Measurements from ENCODE around the gene PLEKHG5.

The PLEKHG5 gene

DNA sequence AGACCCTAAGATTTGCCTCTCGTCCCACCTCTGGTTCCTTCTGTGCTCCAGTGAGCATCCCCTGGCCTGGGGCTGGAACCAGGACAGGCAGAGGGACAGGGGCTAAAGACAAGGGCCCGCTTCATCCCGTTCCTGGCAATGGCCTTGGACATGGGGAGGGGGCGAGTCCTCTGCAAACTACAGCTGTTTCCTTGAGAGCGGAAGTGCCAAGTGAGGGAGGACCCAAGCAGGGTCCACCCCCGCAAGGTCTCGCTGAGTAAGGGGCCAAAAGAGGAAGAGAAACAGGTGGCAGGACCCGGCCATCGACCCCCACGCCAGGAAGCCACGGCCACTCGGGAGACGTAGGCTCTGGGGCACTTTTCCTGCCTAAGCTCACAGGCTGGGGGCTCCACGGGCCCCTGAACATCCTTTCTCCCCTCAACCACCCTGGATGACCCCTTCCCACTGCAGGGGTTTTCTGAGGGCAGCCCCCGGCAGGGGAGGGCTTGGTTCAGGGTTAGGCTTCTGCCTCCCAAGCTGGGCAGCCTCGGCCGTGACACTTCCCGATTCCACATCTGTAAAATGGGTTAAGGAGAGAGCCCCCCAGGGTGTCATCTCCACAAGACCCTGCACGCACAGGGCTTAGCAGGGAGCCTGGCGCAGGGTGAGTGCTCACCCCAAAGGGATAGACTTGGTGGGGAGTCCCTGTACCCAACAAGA, 17.9 kb upstream of the PLEKHG5 start:
- FAIRE-seq, result no peak

GRCh38 chr1:6508816-6509189, 17.3 kb upstream of the PLEKHG5 start:
- no peak for FAIRE-seq

- no peak for FAIRE-seq
Observed at GRCh38 chr1:6508154-6508815, 16.8 kb upstream of the PLEKHG5 start.

DNA sequence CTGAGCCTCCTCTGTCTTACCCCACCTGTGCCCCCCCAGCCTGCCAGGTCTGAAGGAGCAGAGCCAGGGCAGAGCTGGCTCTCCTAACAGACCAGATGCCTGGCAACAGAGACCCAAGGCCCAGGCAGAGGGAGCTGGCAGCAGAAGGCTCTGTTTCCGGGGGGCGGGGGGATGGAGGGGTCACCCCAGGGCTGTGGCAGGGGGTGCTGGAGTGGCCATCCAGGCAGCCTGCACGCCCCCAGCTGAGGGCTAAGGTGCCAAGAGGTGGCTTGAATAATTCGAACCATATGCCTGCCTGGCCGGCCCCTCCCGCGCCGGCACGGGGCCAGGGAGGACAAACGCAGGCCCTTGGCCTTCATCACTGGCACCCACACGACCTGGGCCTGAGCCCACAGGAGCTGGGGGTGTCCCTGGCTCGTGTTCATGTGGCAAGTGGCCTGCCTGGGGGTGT, 16.0 kb upstream of the PLEKHG5 start:
- no peak for FAIRE-seq

DNA sequence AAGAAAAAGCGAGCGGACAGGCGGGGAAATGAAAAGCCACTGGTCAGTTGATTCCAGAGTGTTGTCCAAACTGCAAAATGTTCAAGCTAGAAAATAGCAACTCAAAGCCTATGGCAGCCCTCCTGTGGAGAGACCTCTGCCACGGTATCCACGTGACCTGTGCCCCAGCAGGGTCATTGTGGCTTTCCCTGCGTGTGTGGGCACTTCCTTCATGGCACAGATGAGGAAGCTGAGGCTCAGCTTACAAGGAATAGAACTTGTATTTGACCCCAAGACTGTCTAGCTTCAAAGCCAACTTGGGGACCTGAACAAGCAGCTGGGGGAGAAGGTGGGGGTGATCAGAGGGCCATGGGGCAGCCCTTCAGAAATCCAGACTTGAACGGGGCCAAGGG, 15.6 kb upstream of the PLEKHG5 start:
- FAIRE-seq, result no peak

DNA sequence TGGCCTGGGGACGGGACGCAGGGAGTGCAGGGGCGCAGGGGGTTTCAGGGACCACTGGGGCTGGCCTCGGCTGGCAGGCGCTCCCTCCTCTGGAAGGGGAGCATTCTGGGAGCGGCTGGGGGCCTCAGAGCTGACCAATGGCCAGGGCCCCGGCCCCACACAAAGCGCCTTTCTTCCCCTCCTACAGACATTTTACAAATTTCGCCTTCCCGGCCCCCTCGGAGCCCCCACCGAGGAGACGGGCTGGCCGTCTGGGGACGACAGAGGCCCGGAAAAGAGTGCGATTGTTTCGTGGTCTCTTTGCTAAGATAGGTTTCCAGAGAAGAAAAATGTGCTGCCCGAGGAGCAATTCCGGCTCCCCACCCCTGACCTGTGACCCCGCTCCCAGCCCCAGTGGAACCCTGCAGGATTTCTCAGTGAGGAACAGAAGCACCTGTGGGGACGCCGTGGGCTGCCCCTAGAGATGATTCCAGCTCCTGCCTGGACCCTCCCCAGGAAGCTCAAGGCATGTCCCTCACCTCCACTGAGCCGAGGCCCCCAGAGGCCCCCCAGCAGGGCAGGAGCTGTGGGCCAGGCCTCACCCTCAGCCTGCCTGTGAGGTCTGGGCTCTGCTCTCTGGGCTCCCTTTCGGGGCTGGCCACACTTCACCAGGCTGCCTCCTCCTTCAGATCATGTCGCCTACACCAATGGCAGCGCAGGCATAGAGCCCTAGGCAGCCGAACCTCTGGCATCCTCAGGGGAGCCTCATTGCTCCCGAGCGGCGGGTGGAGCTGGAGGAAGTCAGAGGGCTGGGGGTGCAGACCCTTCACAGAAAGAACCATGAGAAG, 15.0 kb upstream of the PLEKHG5 start:
- no peak for FAIRE-seq

GRCh38 chr1:6505367-6506209, 14.1 kb upstream of the PLEKHG5 start:
- FAIRE-seq, result no peak

DNA sequence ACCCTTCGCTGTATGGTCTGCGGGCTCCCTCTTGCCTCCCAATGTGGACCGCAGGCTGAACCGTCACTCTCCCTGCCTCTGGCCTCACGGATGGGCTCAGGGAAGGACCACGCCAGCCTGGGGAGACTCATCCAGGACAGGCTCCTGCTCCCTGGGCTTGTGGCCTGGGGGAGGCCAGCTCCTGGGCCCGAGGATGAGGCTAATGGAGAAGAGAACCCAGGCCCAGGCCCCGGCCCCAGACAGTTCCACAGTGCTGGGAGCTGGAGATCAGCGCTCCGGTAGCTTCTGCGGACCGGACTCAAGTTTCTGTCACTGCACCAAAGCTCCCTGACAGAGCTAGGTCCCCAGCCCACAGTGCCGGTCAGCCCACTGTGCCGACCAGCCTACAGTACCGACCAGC, 13.4 kb upstream of the PLEKHG5 start:
- FAIRE-seq, result no peak

- no peak for FAIRE-seq
Observed at GRCh38 chr1:6503884-6504602, 12.6 kb upstream of the PLEKHG5 start.

DNA sequence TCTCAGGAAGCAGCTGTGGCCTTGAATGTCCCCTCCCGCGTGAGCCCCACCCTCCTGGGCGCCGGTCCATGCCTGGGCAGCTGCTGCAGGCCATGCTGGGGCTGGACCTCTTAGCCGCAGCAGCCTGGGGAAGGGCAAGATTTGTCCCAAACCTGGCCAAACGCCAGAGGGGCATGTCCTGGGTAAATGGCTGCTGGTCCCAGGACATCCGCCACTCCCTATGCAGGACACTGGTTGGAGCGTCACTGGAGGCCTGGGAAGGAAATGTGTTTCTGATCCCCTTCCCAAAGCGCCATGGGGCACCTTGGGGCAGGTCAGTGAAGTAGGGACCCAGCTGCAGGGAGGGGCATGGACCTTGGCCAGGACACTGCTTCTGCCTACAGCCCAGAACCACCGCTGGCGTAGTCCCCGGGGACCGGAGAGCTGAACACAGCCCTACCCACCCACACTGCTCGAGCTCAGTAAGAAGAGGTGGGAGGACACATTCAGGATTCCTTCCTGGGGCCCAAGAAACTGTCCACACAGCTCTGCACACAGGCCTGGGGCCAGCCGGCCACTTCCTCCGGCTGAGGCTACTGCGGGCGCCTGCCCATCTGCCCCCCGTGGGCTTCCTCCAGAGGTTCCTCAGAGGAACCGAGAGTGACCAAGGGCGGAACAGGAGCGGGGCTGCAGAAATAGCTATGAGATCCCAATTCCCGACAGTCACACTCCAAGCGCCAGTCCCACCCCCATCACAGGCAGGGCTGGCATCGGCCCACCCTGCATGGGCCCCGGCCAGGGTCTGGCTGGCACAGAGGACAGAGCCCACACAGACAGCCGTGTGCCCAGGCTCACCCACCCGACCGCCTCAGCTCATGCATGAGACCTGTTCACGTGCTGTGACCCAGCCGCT, 10.8 kb upstream of the PLEKHG5 start:
- no peak for FAIRE-seq

- FAIRE-seq, result no peak
Observed at GRCh38 chr1:6501279-6501813, 9.9 kb upstream of the PLEKHG5 start.

- FAIRE-seq, result no peak
Observed at GRCh38 chr1:6500544-6501278, 9.2 kb upstream of the PLEKHG5 start.

DNA sequence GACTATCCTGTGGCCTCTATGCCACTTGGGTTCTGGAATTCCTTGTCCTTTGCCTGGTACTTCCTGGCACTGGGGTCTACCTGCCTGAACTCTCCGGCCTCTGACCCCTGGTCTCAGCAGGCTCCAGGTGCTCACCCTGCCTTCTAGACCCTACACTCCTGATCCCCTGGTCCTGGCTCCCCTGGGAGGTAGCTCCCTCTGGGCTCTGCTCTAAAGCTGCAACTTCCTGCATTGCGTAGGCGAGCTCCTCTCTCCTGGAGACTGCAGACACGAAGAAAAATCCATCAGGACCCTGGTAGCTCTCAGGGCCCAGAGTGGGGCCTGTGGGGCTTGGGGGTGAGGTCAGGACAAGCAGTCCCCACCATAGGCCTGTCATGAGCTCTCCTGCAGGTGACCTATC, 7.8 kb upstream of the PLEKHG5 start:
- no peak for FAIRE-seq

DNA sequence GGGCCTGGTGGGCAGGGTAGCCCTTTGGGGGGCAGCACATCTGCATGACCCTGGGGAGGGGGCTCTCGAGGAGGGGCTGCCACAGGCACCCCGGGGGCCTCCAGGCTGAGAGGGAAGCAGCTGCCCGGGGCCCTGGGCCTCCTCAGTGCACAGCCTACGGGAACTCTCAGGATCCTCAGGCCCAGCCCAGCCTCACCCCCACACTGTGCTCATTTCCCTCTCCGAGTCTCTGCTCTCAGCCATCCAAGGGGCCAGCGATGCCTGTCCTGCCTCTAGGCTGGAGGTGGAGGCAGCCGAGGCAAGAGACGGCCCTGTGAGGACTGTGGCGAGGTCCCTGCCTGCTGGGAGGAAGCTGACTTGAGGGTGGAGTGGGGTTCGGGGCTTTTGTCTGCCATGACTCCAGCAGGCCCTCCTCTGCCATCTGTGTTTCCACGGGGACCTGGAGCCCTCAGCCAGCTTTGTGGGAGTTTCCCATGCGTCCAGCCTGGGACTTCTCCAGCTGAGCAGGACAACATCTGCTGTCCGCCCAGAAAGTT, 7.2 kb upstream of the PLEKHG5 start:
- no peak for FAIRE-seq

DNA sequence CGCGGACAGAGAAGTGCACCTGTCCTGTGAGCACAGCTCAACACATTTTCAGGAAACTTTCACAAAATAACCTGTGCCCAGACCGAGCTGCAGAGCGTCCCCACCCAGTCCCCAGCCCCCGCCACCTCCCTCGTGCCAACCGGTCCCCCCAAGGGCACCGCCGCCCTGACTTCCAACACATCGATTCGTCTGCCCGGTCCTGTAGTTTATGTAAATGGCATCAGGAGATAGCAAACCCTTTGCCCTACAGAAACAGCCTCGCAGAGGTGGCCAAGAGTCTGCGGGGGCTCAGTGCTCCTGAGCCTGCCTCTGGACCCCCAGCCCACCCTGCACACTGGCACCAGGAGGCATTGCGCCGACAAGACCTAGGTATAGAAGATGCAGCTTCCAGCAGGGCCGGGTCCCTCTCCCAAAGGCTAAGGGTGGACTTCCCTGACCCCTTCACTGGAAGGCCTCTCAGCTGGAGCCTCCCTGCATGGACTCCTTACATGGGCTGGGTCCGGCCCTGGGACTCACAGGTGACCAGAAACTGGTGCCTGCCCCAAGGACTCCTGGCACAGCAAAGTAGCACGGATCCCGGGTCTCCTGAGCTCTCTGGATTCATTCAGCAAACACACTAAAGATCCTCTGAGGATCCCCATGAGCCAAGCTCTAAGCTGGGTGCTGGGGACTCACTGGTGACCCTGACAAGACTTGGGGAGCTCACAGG, 6.6 kb upstream of the PLEKHG5 start:
- no peak for FAIRE-seq

DNA sequence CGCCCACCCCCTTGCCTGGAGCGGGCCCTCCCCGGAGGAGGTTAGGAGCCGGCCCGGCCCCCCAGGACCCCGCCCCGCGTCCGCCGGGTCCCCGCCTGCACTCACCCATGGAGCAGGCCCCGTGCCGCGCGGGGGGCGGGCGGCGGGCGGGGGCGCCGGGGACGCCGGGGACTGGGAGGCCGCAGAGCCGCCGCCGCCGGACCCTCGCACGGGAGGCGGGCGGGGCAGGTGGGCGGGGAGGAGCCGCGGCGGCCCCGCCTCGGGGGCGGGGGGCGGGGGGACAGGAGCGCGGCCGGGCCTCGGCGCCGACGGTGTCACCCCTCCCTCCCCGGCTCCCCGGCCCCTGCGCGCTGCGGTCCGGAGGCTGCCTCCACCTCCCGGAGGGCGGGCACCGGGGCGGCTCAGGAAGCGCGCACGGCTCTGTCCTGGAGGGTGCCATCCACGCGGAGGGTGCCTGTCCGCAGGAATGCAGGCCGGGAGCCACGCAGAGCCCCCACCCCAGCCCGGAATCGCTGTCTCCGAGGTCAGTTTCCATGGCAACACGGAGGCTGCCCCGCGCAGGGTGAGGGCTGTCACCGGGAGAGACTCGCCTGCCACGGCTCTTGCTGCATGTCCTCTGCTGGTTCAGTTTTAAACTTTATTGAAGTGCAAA, 5.9 kb upstream of the PLEKHG5 start:
- no peak for FAIRE-seq

DNA sequence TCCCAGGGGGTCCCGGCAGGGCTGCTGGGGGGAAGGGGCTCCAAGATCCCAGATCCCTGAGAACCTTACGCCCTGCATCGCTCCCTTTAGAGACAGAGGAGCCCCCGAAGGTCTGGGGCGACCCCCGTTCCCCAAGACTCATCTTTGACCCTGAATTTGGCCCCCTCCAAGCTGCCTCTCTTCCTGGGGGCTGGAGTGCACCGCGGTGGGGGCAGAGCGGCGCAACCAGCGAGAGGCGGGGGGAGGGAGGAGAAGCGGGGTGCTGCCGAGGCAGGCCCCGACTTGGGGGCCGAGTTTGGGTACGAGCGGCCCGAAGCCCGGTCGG, 5.4 kb upstream of the PLEKHG5 start:
- no peak for FAIRE-seq

GRCh38 chr1:6496365-6496721, 4.9 kb upstream of the PLEKHG5 start:
- no peak for FAIRE-seq
